22Rv1 (cell line): ENCODE results near the gene PADI6.

ENCODE experiments used
- H3K27ac ChIP-seq: fragments of 450-650 bp; 2 replicates; pipeline ENCODE4 v1.5.1; 2017
- CTCF ChIP-seq: fragments of 450-650 bp; IDR thresholded peaks from 2 replicates; pipeline ENCODE4 v1.5.1; 2017; ENCODE audit warnings: mild to moderate bottlenecking
- ZFX ChIP-seq: fragments of 450-650 bp; IDR thresholded peaks from 2 replicates; pipeline ENCODE4 v1.6.1; 2017; ENCODE audit warnings: antibody characterized with exemption, borderline replicate concordance

Gene PADI6

GRCh38 chr1:17429183-17429582, 57.2 kb downstream of the PADI6 start:
- TF ChIP-seq ZFX (no peak), CTCF (no peak)
- H3K27ac ChIP-seq = no peak overlapping the region; the same call in 1 of the 2 replicates

- no peak overlapping the region for H3K27ac ChIP-seq
- TF ChIP-seq ZFX (no peak), CTCF (no peak)
These were observed 60.4 kb downstream of the PADI6 start for GRCh38 chr1:17432412-17432811.

GRCh38 chr1:17433261-17433660, 61.3 kb downstream of the PADI6 start:
- H3K27ac ChIP-seq = no peak overlapping the region
- no peak for TF ChIP-seq ZFX
- TF ChIP-seq CTCF = no peak

- TF ChIP-seq ZFX (no peak), CTCF (no peak)
- no peak overlapping the region for H3K27ac ChIP-seq
These were observed 62.0 kb downstream of the PADI6 start for GRCh38 chr1:17434016-17434415.

- TF ChIP-seq ZFX = no peak
- no peak for TF ChIP-seq CTCF
- H3K27ac ChIP-seq = no peak overlapping the region
These were observed 62.6 kb downstream of the PADI6 start for GRCh38 chr1:17434601-17435000.

GRCh38 chr1:17436380-17437174, 64.6 kb downstream of the PADI6 start:
- H3K27ac ChIP-seq = peak overlapping the region; percentile 92
- TF ChIP-seq ZFX = no peak
- no peak for TF ChIP-seq CTCF

GRCh38 chr1:17437260-17437579, 65.2 kb downstream of the PADI6 start:
- peak overlapping the region; percentile 92 for H3K27ac ChIP-seq

More at GRCh38 chr1:17437260-17437579, 65.2 kb downstream of the PADI6 start:
- TF ChIP-seq CTCF = no peak
- no peak for TF ChIP-seq ZFX
